ENCODE results near the gene PITX1.
"Not testable (repeated sequence)": the region's sequence is repeated elsewhere in the genome, so short reads cannot be mapped to it uniquely, and the experiment has no call there.

The PITX1 gene

GRCh38 chr5:135005076-135005475 is 29.0 kb downstream of the PITX1 start:
- DNase-seq (ENCODE audit: low spot score): no peak
- H3K27ac ChIP-seq: no peak overlapping the region
- TF ChIP-seq CTCF (IDR thresholded peaks at IDR 0.05): no peak

GRCh38 chr5:135004376-135004775 is 29.7 kb downstream of the PITX1 start:
- Histone ChIP-seq H3K27ac (no peak overlapping the region), H3K4me3 (no peak overlapping the region)
- no peak for DNase-seq (ENCODE audit: low spot score)
- no peak for TF ChIP-seq CTCF (IDR thresholded peaks at IDR 0.05)

More at GRCh38 chr5:135005076-135005475, 29.0 kb downstream of the PITX1 start:
- no peak overlapping the region for H3K4me3 ChIP-seq

GRCh38 chr5:134998068-134998467 is 36.0 kb downstream of the PITX1 start:
- H3K27ac ChIP-seq; H3K4me3 ChIP-seq; DNase-seq (ENCODE audit: low spot score): not testable (repeated sequence)

GRCh38 chr5:134997015-134997414 is 37.0 kb downstream of the PITX1 start:
- H3K27ac ChIP-seq: no peak overlapping the region

GRCh38 chr5:134995850-134996402 is 38.1 kb downstream of the PITX1 start:
- no peak for DNase-seq (ENCODE audit: low spot score)
- H3K27ac ChIP-seq: no peak overlapping the region
- TF ChIP-seq CTCF (IDR thresholded peaks at IDR 0.05): no peak
- no peak overlapping the region for H3K4me3 ChIP-seq

More at GRCh38 chr5:134997015-134997414, 37.0 kb downstream of the PITX1 start:
- H3K4me3 ChIP-seq: no peak overlapping the region
- TF ChIP-seq CTCF (IDR thresholded peaks at IDR 0.05): no peak
- DNase-seq (ENCODE audit: low spot score): no peak

- H3K27ac ChIP-seq: no peak overlapping the region
- DNase-seq (ENCODE audit: low spot score): no peak
- TF ChIP-seq CTCF (IDR thresholded peaks at IDR 0.05): no peak
These were observed 39.4 kb downstream of the PITX1 start for GRCh38 chr5:134994560-134995156.

GRCh38 chr5:134993161-134993560 is 40.9 kb downstream of the PITX1 start:
- H3K27ac ChIP-seq: no peak overlapping the region
- TF ChIP-seq CTCF (IDR thresholded peaks at IDR 0.05): no peak
- H3K4me3 ChIP-seq: no peak overlapping the region
- DNase-seq (ENCODE audit: low spot score): no peak

More at GRCh38 chr5:134994560-134995156, 39.4 kb downstream of the PITX1 start:
- H3K4me3 ChIP-seq: no peak overlapping the region

All from coronary artery (tissue), 2 donors.